Adrenal gland (tissue), 12 donors: ENCODE data around the gene CCNY. TPM values are rescaled to one million over a fixed set of nuclear protein-coding genes. Genes with fewer than 3 reads are reported as not detected.

Experiments
- DNase-seq, 7 donors: peaks; one replicate each; pipeline ENCODE4 v3.0.0-alpha.2; 2019 to 2020
- H3K27ac ChIP-seq, 5 donors: fragments of 200-600 bp; sonication (generic) in 4 of 5; 1 replicate in 3 of 5; 2 replicates in 2 of 5; pipeline versions ENCODE4 v1.5.1 to v1.8.0; 2016 to 2020; ENCODE audit warnings: mild to moderate bottlenecking in 1 of 5
- H3K27me3 ChIP-seq: fragments of 200-600 bp; 2 replicates; pipeline ENCODE4 v1.8.0; 2021
- H3K36me3 ChIP-seq, 2 donors: fragments of 200-600 bp; replicated peaks in 1 of 2; 1 replicate in 1 of 2; 2 replicates in 1 of 2; pipeline versions ENCODE4 v1.5.1 to v1.8.0; 2018 to 2022
- H3K4me1 ChIP-seq, 2 donors: fragments of 200-600 bp; replicated peaks in 1 of 2; 1 replicate in 1 of 2; 2 replicates in 1 of 2; pipeline versions ENCODE4 v1.5.1 to v1.8.0; 2018 to 2021
- H3K4me3 ChIP-seq, 4 donors: fragments of 200-600 bp; sonication (generic) in 3 of 4; one replicate each; pipeline ENCODE4 v1.5.1; 2016 to 2018
- H3K9me3 ChIP-seq, 3 donors: fragments of 200-600 bp; sonication (generic) in 1 of 3; replicated peaks in 1 of 3; 1 replicate in 2 of 3; 2 replicates in 1 of 3; pipeline versions ENCODE4 v1.5.1 to v1.8.0; 2016 to 2021
- CTCF ChIP-seq, 6 experiments: fragments of 450-650 bp in 4 of 6; fragments of 200-600 bp in 2 of 6; sonication (generic) in 1 of 6; IDR thresholded peaks; 1 replicate in 5 of 6; 2 replicates in 1 of 6; pipeline versions ENCODE4 v1.5.1 to v1.8.0; 2016 to 2021; ENCODE audit warnings: antibody characterized with exemption in 6 of 6, mild to moderate bottlenecking in 2 of 6, moderate library complexity in 1 of 6
- POLR2A ChIP-seq, 2 donors: fragments of 450-650 bp; IDR thresholded peaks; one replicate each; pipeline ENCODE4 v1.6.1; 2017; ENCODE audit warnings: antibody characterized with exemption in 2 of 2, mild to moderate bottlenecking in 2 of 2, moderate library complexity in 1 of 2
- WGBS, 4 donors: extraction: QIAGEN DNeasy Blood & Tissue Kit in 2 of 4; methylation state at CpG; one replicate each; pipeline versions ENCODE4 v1.1.5 to v1.1.7; 2013 to 2017; 5-methylcytosine and 5-hydroxymethylcytosine counted together
- intact Hi-C, 2 donors: fragments of 100-400 bp; cut with DNase I; formaldehyde crosslinking; loops; one replicate each; pipeline versions ENCODE4 v1.14.1 to v1.15.0; 2022 to 2023
- polyA plus RNA-seq, 3 donors: library from polyadenylated mRNA; stranded (reverse); fragments of 200-250 nt in 2 of 3; fragments of 350-450 nt in 1 of 3; fragmentation: Illumina TruSeq in 1 of 3; extraction: RNeasy Lipid Tissue Mini Kit (QIAGEN cat#74804) in 1 of 3; gene quantifications; one replicate each; pipeline ENCODE4 v1.2.3, GENCODE V29; 2013 to 2014
- total RNA-seq, 9 donors: library from RNA; depleted of rRNA in 4 of 9; stranded (reverse); fragments of >200 nt in 4 of 9; fragments of 120-200 nt in 1 of 9; fragmentation: NEBNext Ultra II Directional in 1 of 9; extraction: Animal tissue kit (Norgen Biotek cat#: 25700) in 1 of 9; gene quantifications; one replicate each; pipeline versions ENCODE4 v1.1.0 to v1.2.4, GENCODE V29; 2013 to 2023
- donor health status: healthy with polysubstance abuse.
- donor health status: Bipolar disorder and iron deficiency.
- donor health status: DM: yes; HTN: yes; CAD: no.
- donor health status: DM: no; HTN: no; CAD: no.
- donor health status: DM: no; HTN: no; CAD: no.
- donor health status: DM: yes; HTN: yes; CAD: no.

Gene CCNY
- total and polyA plus RNA-seq, 12 donors, result 18.3 to 87.0 (median 45.2) TPM

DNA sequence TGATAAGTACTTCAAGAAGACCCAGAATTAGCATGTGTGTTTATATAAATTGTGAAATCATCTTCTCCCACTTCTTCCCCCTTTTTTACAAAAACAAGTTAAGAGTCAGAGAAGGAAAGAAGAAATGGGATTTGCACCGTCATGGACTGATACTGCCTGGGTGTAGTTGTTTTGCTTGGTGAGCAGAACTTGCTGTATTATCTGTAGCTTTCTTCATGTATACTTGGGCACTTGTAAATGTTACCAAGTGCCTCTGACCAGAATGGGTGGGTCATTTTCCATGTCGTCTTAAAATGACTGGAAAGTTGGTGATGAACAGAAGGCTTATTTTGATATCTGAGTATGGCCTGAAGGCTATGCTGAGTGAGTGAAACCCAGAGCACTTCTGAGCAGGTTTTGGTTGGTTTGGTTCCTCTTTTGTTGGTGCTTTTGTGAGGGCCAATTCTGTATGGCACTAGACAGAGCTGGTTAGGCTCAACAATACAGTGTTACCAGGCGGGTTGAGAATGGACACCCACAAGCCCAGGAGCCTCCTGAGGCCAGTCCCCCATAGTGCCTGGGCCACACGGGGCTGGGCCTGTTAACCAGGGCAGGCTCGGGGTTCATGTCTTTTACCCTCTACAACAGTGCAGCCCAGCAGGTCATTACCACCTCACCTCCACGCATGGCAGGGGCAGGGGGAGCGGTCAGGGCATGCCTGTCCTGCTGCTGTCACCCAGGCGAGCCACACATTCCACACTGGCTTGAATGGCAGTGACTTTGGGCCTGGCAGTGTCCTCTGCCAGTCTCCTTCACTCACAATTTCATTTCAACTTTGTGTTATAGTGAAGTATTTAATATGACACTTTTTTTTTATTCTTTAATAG, 115.1 kb downstream of the CCNY start:
- no peak for TF ChIP-seq POLR2A (IDR thresholded peaks at IDR 0.05)
- no peak for TF ChIP-seq CTCF (IDR thresholded peaks at IDR 0.05)
- Histone ChIP-seq H3K4me1 (peaks cover 65 to 96% of the 10 kb centered on the region in 2 donors), H3K27ac (peak overlapping the region in 4 of 5 donors; percentile 4 to 83 (median 70)), H3K27me3 (no peaks in the 10 kb centered on the region), H3K9me3 (no peaks in the 10 kb centered on the region), H3K36me3 (no peaks in the 10 kb centered on the region), H3K4me3 (no peak overlapping the region)
- 67 to 86% (median 79%) methylated on average over 8 of the region's 8 CpGs for WGBS, 4 donors
- DNase-seq, result peak in 1 of 7 donors; percentile 30
- intact Hi-C loops, result no loop called here

DNA sequence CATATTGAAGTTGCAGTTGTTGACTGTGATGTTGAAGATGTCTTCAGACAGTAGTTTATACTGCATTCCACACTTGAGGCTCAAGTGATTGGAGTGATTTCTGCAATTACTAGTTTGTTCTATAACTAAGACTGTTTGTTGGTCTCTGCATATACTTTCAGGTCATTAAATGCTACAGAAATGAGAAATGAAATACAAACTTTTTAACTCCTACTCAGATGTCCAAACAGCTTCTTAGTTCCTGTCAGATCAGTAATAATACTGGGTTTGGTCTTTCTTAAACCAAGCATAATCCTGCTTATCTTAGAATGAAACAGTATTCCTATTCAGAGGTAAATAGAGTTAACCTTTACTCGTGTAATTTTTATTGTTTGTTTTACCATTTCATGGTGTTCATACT, 115.9 kb downstream of the CCNY start:
- TF ChIP-seq CTCF (IDR thresholded peaks at IDR 0.05) (no peak), POLR2A (IDR thresholded peaks at IDR 0.05) (no peak)
- DNase-seq, result no peak
- Histone ChIP-seq H3K4me1 (peaks cover 60 to 97% of the 10 kb centered on the region in 2 donors), H3K9me3 (no peaks in the 10 kb centered on the region), H3K27me3 (no peaks in the 10 kb centered on the region), H3K27ac (peak overlapping the region; percentile 4 to 83 (median 68)), H3K4me3 (no peak overlapping the region), H3K36me3 (no peaks in the 10 kb centered on the region)
- 65 to 75% (median 70%) methylated on average over 1 of the region's 1 CpG for WGBS, 4 donors
- intact Hi-C loops, result no loop called here

GRCh38 chr10:35452847-35453246, 116.5 kb downstream of the CCNY start:
- H3K27ac ChIP-seq, result peak overlapping the region in 1 of 5 donors; percentile 68
- WGBS, 4 donors, result 96 to 98% (median 97%) methylated on average over 2 of the region's 2 CpGs
- DNase-seq, result no peak
- TF ChIP-seq CTCF (IDR thresholded peaks at IDR 0.05), result no peak
- no peak for TF ChIP-seq POLR2A (IDR thresholded peaks at IDR 0.05)
- intact Hi-C loops, result no loop called here
- no peaks in the 10 kb centered on the region for H3K27me3 ChIP-seq
- no peak overlapping the region for H3K4me3 ChIP-seq
- peaks cover 53 to 91% of the 10 kb centered on the region in 2 donors for H3K4me1 ChIP-seq
- H3K9me3 ChIP-seq, result no peaks in the 10 kb centered on the region
- no peaks in the 10 kb centered on the region for H3K36me3 ChIP-seq

DNA sequence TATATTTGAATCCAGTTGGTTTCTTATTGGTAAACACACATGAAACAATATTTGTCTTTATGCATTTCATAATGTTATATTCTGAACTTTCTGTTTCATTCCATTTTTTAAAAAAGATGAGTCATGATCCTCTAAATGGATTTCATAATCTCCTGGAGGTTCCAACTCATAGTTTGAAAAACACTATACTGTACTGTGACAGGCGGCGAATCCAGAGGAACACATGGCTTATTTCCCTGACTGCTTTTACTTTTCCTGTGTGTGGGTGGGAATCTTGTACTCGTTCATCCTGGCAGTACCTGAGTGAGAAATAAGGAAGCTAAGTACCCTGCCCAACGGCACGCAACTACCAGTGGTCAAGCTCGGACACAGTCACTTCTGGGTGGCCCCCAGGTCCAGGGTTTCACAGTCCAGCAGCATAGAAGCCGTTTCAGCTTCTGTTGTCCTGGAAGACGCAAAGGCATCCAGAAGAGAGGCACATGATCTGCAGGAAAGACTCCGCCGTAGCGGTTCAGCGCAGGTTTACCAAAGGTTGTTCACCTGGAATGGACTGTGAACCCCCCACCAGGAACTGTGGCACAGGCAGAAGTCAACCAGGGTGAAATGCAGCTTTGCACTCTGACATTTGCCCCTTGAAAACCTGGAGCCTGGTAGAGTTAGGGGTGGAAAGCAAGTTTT, 117.7 kb downstream of the CCNY start:
- Histone ChIP-seq H3K27ac (peak overlapping the region in 4 of 5 donors; percentile 13 to 69 (median 47)), H3K4me1 (peaks cover 42 to 80% of the 10 kb centered on the region in 2 donors), H3K36me3 (no peaks in the 10 kb centered on the region), H3K27me3 (no peaks in the 10 kb centered on the region), H3K9me3 (no peaks in the 10 kb centered on the region), H3K4me3 (peak overlapping the region in 1 of 4 donors; percentile 31)
- WGBS, 4 donors, result 58 to 65% (median 61%) methylated on average over 11 to 12 of the region's 12 CpGs
- peak in 6 of 7 donors; percentile 30 to 60 (median 44) for DNase-seq
- no peak for TF ChIP-seq POLR2A (IDR thresholded peaks at IDR 0.05)
- no peak for TF ChIP-seq CTCF (IDR thresholded peaks at IDR 0.05)
- intact Hi-C loops, result no loop called here
